Mesothelial cell of epicardium (in vitro differentiated cells): ENCODE results near the gene APLP2. TPM values are rescaled to one million over a fixed set of nuclear protein-coding genes. Genes with fewer than 3 reads are reported as not detected.

ENCODE experiments used
- DNase-seq, 2 experiments: peaks; one replicate each; pipeline ENCODE4 v3.0.0; 2021; ENCODE audit warnings: low spot score in 2 of 2; ENCODE audit not compliant: unreplicated experiment in 2 of 2
- H3K27ac Mint-ChIP-seq: 2 replicates; pipeline ENCODE4 v1.8.0; 2021; ENCODE audit warnings: mixed read lengths
- H3K27me3 Mint-ChIP-seq: 2 replicates; pipeline ENCODE4 v1.8.0; 2021; ENCODE audit warnings: low read depth, mixed read lengths
- H3K36me3 Mint-ChIP-seq: 2 replicates; pipeline ENCODE4 v1.8.0; 2021; ENCODE audit warnings: mixed read lengths
- H3K4me1 Mint-ChIP-seq: 2 replicates; pipeline ENCODE4 v1.8.0; 2021; ENCODE audit warnings: mixed read lengths
- H3K4me3 Mint-ChIP-seq: 2 replicates; pipeline ENCODE4 v1.8.0; 2021; ENCODE audit warnings: mild to moderate bottlenecking, moderate library complexity, mixed read lengths
- H3K9me3 Mint-ChIP-seq: 2 replicates; pipeline ENCODE4 v1.8.0; 2021; ENCODE audit warnings: mixed read lengths
- CTCF ChIP-seq: fragments of 200-600 bp; sonication (generic); IDR thresholded peaks from one replicate; pipeline ENCODE4 v1.5.0; 2021; ENCODE audit warnings: antibody characterized with exemption; ENCODE audit not compliant: unreplicated experiment
- total RNA-seq: library from RNA; stranded (reverse); gene quantifications from 3 replicates; pipeline ENCODE4 v1.2.1, GENCODE V29; 2021

Gene APLP2
- total RNA-seq, 1 donor from 2014 or later: 240 TPM

- Mint-ChIP-seq H3K27ac (no peak overlapping the region), H3K36me3 (no peaks in the 10 kb centered on the region), H3K4me3 (no peak overlapping the region), H3K4me1 (peaks cover 2% of the 10 kb centered on the region), H3K9me3 (no peaks in the 10 kb centered on the region), H3K27me3 (no peaks in the 10 kb centered on the region)
- TF ChIP-seq CTCF: no peak
- no peak for DNase-seq
Observed at GRCh38 chr11:130037058-130037457, 32.6 kb upstream of the APLP2 start.

DNA sequence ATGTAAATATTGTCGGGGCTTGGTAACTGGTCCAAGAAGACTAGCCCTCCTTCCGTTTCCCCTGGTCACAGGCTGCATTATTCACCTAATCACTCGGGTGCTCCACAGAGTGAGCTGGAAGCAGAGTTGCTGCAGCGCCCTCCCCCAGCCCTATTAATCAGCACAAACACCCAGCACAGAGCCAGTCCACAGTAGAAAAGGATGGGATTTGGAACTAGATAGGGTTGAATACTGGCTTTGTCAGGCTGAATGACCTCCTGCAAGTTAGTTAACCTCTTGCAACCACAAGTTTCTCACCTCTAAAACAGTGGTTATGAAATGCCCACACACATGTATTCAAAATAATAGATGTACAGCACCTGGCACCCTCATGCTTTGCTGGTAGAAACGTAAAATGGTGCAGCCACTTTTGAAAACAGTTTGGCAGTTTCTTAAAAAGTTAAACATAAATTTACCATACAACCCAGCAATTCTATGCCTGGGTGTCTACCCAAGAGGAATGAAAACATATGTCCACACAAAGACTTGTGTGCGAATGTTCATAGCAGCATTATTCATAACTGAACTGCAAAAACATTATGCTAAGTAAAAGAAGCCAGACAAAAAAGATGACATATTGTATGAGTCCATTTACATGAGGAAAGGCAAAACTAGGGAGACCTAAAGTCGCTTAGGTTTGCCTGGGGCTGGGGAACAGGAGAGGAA, 31.7 kb upstream of the APLP2 start:
- DNase-seq: no peak
- Mint-ChIP-seq H3K27me3 (no peaks in the 10 kb centered on the region), H3K4me3 (no peak overlapping the region), H3K9me3 (no peaks in the 10 kb centered on the region), H3K27ac (no peak overlapping the region), H3K36me3 (no peaks in the 10 kb centered on the region), H3K4me1 (no peaks in the 10 kb centered on the region)
- no peak for TF ChIP-seq CTCF

- no peaks in the 10 kb centered on the region for H3K27me3 Mint-ChIP-seq
- no peaks in the 10 kb centered on the region for H3K9me3 Mint-ChIP-seq
Observed at GRCh38 chr11:130040281-130040940, 29.3 kb upstream of the APLP2 start.

DNA sequence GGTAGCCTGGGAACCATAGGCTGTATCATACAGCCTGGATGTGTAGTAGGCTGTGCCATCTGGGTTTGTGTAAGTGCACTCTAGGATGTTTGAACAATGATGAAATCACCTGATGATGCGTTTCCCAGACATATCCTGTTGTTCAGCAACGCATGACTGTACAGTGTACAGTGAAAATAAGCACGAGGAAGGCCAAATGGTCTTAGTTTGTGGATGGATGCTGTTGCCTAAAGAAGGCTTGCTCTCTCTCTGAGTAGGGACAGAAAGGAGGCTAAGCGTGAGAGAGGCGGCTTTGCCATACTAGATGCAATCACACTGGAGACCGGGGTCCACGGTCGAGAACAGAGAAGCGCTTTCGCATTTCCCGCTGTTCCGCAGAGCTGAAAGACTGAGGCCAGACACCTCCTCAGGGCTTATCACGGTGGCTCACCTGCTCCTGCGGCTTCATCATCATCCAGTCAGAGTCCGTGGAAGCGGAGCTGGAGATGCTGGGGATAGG, 27.6 kb upstream of the APLP2 start:
- no peak for TF ChIP-seq CTCF
- Mint-ChIP-seq H3K27me3 (no peaks in the 10 kb centered on the region), H3K9me3 (no peaks in the 10 kb centered on the region), H3K36me3 (no peaks in the 10 kb centered on the region), H3K4me1 (no peaks in the 10 kb centered on the region), H3K4me3 (no peak overlapping the region), H3K27ac (no peak overlapping the region)
- DNase-seq: no peak

More at GRCh38 chr11:130040281-130040940, 29.3 kb upstream of the APLP2 start:
- no peak overlapping the region for H3K27ac Mint-ChIP-seq
- H3K4me1 Mint-ChIP-seq: no peaks in the 10 kb centered on the region
- DNase-seq: no peak
- H3K4me3 Mint-ChIP-seq: no peak overlapping the region
- TF ChIP-seq CTCF: no peak
- H3K36me3 Mint-ChIP-seq: no peaks in the 10 kb centered on the region

DNA sequence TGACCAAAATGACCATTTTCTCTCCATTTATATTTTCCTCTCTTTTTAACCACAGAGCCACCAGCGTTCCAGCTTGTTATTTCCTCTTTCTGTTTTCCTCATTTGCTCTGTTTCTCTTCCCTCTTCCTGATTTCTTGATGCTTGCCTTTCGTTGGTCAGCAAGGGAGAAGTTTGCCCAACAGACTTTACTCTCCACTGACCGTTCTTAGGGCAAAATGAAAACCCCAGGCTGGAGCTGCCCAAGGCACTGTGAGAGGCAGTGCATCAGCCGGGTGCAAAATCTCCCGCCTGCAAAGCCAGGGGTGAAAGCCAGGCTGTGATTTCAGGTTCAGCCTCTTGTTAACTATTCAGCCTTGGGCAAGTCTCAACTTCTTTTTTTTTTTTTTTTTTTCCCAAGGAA, 26.1 kb upstream of the APLP2 start:
- H3K4me3 Mint-ChIP-seq: no peak overlapping the region
- DNase-seq: no peak
- no peaks in the 10 kb centered on the region for H3K9me3 Mint-ChIP-seq
- H3K27ac Mint-ChIP-seq: no peak overlapping the region
- H3K4me1 Mint-ChIP-seq: no peaks in the 10 kb centered on the region
- no peaks in the 10 kb centered on the region for H3K27me3 Mint-ChIP-seq
- H3K36me3 Mint-ChIP-seq: no peaks in the 10 kb centered on the region
- TF ChIP-seq CTCF: no peak
